OCI-LY7 (cell line): ENCODE results near the gene SLC2A13. TPM values are rescaled to one million over a fixed set of nuclear protein-coding genes. Genes with fewer than 3 reads are reported as not detected.

Experiments used
- BruUV-seq: library from RNA; stranded (reverse); fragments of 400-500 nt; replicated peaks from 2 replicates; lab custom pipeline; 2021; lab: Mats Ljungman, UMichigan
- CTCF ChIA-PET: fragments of 300-600 bp; sonication (Branson Sonifier 250); formaldehyde crosslinking; loops from one replicate; lab custom pipeline; 2022; ENCODE audit warnings: antibody characterized with exemption; ENCODE audit not compliant: unreplicated experiment; lab: Charles Lee
- POLR2A ChIA-PET: fragments of 300-600 bp; sonication (Branson Sonifier 250); formaldehyde crosslinking; loops from one replicate; lab custom pipeline; 2022; ENCODE audit warnings: antibody characterized with exemption; lab: Charles Lee
- DNase-seq: peaks from one replicate; pipeline ENCODE4 v3.0.0-alpha.2; 2015; ENCODE audit warnings: low spot score
- H2AFZ ChIP-seq: fragments of 200-600 bp; sonication (generic), shearing (Covaris generic); 2 replicates; pipeline ENCODE4 v1.6.1; 2014; ENCODE audit warnings: mild to moderate bottlenecking, antibody characterized with exemption, low read length, moderate library complexity
- H3K27ac ChIP-seq: fragments of 200-600 bp; sonication (generic); 2 replicates; pipeline ENCODE4 v1.5.1; 2014; ENCODE audit warnings: mixed run types, low read depth, mild to moderate bottlenecking, moderate library complexity, low read length, inconsistent platforms; ENCODE audit not compliant: poor library complexity, severe bottlenecking
- H3K36me3 ChIP-seq: fragments of 200-600 bp; sonication (generic); 2 replicates; pipeline ENCODE4 v1.6.1; 2014; ENCODE audit warnings: mild to moderate bottlenecking, antibody characterized with exemption, low read length, moderate library complexity, mixed read lengths; ENCODE audit not compliant: insufficient read depth
- H3K4me1 ChIP-seq: fragments of 200-600 bp; sonication (generic); 2 replicates; pipeline ENCODE4 v1.5.1; 2014; ENCODE audit warnings: mild to moderate bottlenecking, low read length; ENCODE audit not compliant: insufficient read depth, poor library complexity, severe bottlenecking
- H3K4me2 ChIP-seq: fragments of 200-600 bp; sonication (generic); 2 replicates; pipeline ENCODE4 v1.6.1; 2014; ENCODE audit warnings: mild to moderate bottlenecking, low read length
- H3K4me3 ChIP-seq: fragments of 200-600 bp; sonication (generic); 2 replicates; pipeline ENCODE4 v1.5.1; 2014; ENCODE audit warnings: mild to moderate bottlenecking, low read depth, low read length; ENCODE audit not compliant: poor library complexity, severe bottlenecking
- H3K79me2 ChIP-seq: fragments of 200-600 bp; sonication (generic); 2 replicates; pipeline ENCODE4 v1.6.1; 2016; ENCODE audit warnings: low read depth, mild to moderate bottlenecking, low read length, moderate library complexity, mixed read lengths; ENCODE audit not compliant: insufficient read depth
- H3K9me2 ChIP-seq: fragments of 200-600 bp; sonication (generic); 2 replicates; pipeline ENCODE4 v1.6.1; 2016; ENCODE audit warnings: mild to moderate bottlenecking, low read length, mixed read lengths; ENCODE audit not compliant: insufficient read depth
- H3K9me3 ChIP-seq: fragments of 200-600 bp; sonication (generic); 2 replicates; pipeline ENCODE4 v1.6.1; 2014; ENCODE audit warnings: mild to moderate bottlenecking, mixed run types, low read length, mixed read lengths
- H4K20me1 ChIP-seq: fragments of 200-600 bp; sonication (generic); 2 replicates; pipeline ENCODE4 v1.6.1; 2014; ENCODE audit warnings: mild to moderate bottlenecking, antibody characterized with exemption, low read length, moderate library complexity, mixed read lengths; ENCODE audit not compliant: insufficient read depth
- EZH2phosphoT487 ChIP-seq: fragments of 200-600 bp; sonication (generic); IDR thresholded peaks from 2 replicates; pipeline ENCODE4 v1.6.1; 2018; ENCODE audit warnings: low read depth, borderline replicate concordance, mild to moderate bottlenecking, mixed run types, antibody characterized with exemption, low read length, moderate library complexity, mixed read lengths
- intact Hi-C: fragments of 100-400 bp; cut with micrococcal nuclease; formaldehyde crosslinking; loops from one replicate; pipeline ENCODE4 v1.10.0; 2022; ENCODE audit not compliant: unreplicated experiment
- total RNA-seq, 2 experiments: library from RNA; depleted of rRNA in 1 of 2; stranded (reverse); fragments of >200 nt in 1 of 2; shearing (Covaris generic) in 1 of 2; gene quantifications; 2 replicates each; pipeline ENCODE4 v1.2.3, GENCODE V29; 2014 to 2022
- TF ChIP-seq, protein P1 (sequence below): fragments of 200-600 bp; sonication (generic); conservative IDR thresholded peaks from 2 replicates; pipeline ENCODE4 v1.5.1; 2014; ENCODE audit warnings: mild to moderate bottlenecking, antibody characterized with exemption, low read length, moderate library complexity, mixed read lengths

SLC2A13 gene
- total RNA-seq, 2 experiments from 2014 or later, result 12.4 to 16.5 TPM

DNA sequence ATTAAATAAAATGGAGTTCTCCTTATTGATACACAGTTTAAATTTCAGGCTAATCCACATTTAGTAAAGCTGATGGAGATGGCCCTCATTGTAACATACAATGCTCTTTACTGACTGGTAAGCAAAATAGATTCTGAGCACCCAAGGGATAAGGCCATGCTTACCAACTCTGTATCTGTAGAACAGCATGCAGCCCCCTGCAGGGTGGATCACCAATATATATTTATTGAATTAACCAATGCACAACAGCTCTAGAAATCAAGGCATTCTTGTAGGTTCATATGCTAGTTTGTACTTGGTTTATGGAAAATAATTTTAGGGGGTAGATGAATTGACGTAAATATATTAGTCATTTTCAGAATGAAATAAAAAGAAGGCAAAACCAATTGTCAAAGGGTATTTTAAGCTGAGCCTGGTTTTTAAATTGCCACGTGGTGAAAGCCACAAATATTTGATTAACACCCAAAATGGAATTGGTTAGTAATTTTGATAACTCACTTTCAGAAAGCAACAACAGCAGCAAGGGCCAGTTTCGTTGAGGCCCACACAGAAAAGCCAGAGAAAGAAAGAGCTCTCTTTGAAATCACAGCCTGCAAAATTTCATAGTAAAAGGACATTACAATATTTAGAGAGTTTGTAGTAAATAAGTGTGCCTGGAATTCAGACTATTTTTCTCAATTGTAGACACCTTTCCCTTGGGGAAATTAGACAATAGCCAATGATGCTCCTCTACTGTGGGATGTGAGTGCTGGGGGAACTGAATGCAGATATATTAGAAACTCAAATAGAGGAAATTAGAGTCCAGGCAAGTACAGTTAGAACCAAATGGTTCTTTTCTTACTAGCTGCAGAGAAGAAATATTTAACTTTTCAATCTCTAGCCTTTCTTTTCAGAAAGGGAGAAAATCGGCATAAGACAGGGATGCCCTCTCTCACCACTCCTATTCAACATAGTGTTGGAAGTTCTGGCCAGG, 270.1 kb downstream of the SLC2A13 start:
- Histone ChIP-seq H3K9me2 (no peaks in the 10 kb centered on the region), H3K27ac (no peak overlapping the region), H4K20me1 (no peaks in the 10 kb centered on the region), H3K36me3 (no peaks in the 10 kb centered on the region), H2AFZ (no peak overlapping the region), H3K4me3 (no peak overlapping the region), H3K4me2 (no peak overlapping the region), H3K9me3 (no peaks in the 10 kb centered on the region), H3K4me1 (no peaks in the 10 kb centered on the region), H3K79me2 (no peaks in the 10 kb centered on the region)
- ChIA-PET POLR2A (no interaction called here), CTCF (no interaction called here)
- no TSS peak for BruUV-seq
- no peak for DNase-seq
- TF ChIP-seq EZH2phosphoT487, result no peak
- TF ChIP-seq, protein P1, sequence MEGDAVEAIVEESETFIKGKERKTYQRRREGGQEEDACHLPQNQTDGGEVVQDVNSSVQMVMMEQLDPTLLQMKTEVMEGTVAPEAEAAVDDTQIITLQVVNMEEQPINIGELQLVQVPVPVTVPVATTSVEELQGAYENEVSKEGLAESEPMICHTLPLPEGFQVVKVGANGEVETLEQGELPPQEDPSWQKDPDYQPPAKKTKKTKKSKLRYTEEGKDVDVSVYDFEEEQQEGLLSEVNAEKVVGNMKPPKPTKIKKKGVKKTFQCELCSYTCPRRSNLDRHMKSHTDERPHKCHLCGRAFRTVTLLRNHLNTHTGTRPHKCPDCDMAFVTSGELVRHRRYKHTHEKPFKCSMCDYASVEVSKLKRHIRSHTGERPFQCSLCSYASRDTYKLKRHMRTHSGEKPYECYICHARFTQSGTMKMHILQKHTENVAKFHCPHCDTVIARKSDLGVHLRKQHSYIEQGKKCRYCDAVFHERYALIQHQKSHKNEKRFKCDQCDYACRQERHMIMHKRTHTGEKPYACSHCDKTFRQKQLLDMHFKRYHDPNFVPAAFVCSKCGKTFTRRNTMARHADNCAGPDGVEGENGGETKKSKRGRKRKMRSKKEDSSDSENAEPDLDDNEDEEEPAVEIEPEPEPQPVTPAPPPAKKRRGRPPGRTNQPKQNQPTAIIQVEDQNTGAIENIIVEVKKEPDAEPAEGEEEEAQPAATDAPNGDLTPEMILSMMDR, result no peak
- intact Hi-C loops, result no loop called here

DNA sequence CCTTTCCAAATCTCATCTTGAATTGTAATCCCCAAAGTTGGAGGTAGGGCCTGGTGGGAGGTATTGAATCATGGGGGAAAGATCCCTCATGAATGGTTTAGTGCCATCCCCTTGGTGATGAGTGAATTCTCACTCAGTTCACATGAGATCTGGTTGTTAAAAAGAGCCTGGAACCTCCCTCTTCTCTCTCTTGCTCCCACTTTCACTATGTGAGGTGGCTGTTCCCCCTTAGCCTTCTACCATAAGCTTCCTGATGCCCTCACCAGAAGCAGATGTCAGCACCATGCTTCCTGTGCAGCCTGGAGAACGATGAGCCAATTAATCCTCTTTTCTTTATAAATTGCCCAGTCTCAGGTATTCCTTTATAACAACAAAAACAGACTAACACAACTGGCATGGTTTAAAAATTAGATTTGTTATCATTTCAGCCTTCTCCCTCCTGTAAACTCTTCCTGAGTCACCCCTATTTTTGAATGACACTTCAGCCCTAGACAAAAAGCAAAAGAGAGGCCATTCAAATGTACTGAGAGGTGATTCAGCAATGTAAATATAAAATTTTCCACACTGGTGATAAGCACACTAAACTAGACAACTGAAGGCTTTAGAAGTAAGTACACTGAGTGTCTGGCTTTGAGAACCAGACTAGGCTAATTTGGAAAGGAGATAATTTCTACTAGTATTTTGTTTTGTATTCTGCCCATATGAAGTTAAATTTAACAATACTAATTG, 274.1 kb downstream of the SLC2A13 start:
- DNase-seq, result no peak
- Histone ChIP-seq H4K20me1 (no peaks in the 10 kb centered on the region), H3K4me1 (no peaks in the 10 kb centered on the region), H3K9me2 (no peaks in the 10 kb centered on the region), H3K9me3 (no peaks in the 10 kb centered on the region), H2AFZ (no peak overlapping the region), H3K4me2 (no peak overlapping the region), H3K36me3 (no peaks in the 10 kb centered on the region), H3K27ac (no peak overlapping the region), H3K4me3 (no peak overlapping the region), H3K79me2 (no peaks in the 10 kb centered on the region)
- BruUV-seq, result no TSS peak
- POLR2A ChIA-PET, result no interaction called here
- intact Hi-C loops, result no loop called here
- CTCF ChIA-PET, result no interaction called here
- TF ChIP-seq EZH2phosphoT487, result no peak
- TF ChIP-seq, protein P1, result no peak
